ENCODE data around the gene GIMAP8.

Gene GIMAP8

DNA sequence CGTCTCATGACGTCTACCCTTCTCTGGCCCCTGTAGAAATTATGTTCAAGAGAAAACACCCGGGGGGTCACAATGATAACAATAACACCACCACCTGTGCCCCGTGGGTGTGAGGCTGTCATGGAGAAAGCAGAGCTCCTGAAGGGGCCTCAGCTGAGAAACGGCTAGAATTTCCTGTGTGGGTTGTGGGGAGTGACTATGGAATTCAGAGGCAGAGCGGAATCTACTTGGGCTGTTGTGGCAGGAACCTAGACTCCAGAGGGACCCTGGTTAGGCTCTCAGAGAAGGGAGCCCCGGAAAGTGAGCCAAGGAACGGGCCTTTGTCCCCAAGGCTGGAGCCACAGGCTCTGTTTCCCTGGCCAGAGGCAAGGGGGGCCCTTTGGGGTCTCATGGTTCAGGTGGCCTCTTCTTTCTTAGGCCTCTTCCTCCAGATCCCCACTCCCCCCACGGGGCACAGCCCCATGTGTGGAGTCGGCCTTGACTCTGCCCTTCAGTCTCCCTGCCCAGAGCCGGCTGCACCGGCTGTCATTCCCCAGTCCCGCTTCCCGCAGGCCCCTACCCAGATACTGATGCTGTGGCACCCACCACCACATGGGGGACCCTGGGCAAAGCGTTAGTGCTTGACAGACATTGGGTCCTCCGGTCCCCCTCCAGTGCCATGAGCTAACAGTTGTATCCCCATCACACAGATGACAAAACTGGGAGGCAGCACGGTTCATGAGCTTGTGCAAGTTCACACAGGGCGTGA lies 6.5 kb upstream of the GIMAP8 start:
- TF ChIP-seq, protein P1, sequence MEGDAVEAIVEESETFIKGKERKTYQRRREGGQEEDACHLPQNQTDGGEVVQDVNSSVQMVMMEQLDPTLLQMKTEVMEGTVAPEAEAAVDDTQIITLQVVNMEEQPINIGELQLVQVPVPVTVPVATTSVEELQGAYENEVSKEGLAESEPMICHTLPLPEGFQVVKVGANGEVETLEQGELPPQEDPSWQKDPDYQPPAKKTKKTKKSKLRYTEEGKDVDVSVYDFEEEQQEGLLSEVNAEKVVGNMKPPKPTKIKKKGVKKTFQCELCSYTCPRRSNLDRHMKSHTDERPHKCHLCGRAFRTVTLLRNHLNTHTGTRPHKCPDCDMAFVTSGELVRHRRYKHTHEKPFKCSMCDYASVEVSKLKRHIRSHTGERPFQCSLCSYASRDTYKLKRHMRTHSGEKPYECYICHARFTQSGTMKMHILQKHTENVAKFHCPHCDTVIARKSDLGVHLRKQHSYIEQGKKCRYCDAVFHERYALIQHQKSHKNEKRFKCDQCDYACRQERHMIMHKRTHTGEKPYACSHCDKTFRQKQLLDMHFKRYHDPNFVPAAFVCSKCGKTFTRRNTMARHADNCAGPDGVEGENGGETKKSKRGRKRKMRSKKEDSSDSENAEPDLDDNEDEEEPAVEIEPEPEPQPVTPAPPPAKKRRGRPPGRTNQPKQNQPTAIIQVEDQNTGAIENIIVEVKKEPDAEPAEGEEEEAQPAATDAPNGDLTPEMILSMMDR (IDR thresholded peaks at IDR 0.05; ENCODE audit: low read depth, low read length): no peak
- no peak for TF ChIP-seq MYC (IDR thresholded peaks at IDR 0.05; ENCODE audit: low read depth, low read length)
- TF ChIP-seq, protein P2, sequence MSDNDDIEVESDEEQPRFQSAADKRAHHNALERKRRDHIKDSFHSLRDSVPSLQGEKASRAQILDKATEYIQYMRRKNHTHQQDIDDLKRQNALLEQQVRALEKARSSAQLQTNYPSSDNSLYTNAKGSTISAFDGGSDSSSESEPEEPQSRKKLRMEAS (IDR thresholded peaks at IDR 0.05; ENCODE audit: low read depth, low read length): no peak
- H3K4me3 ChIP-seq (ENCODE audit: low read depth, low read length): no peak overlapping the region
- no peak for DNase-seq (ENCODE audit: low read depth)

DNA sequence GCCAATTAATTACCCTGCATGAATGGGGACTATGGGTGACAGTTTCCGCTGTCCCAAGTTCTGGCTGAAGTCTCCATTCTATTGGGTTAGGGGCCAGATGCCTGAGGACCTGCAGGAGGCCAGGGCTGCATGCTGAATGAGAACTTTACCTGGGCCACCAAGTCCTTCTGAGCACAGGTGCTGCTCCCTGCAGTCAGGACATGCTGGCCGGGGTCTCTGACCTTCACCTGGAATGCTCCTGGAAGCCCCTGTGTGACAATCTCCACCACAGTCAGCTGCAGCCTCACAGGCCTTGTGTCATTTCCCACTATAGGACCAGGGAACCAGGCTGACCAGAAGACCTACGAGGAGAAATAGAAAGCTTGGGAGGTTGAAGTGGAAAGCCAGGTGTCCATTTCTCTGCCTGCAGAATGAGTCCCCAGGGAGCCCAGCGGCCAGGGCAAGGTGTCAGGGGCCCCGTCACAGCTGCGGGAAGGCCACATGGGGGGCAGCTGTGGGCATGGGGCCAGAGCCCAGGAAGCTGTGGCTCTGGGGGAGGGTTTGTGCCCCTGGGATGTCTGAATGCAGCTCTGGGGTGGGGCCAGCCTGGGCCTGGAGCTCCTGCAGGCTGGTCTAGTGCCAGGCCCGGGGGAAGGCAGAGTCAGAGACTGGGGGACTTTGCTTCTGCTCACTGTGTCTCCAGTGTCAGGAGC lies 5.6 kb upstream of the GIMAP8 start:
- TF ChIP-seq MYC (IDR thresholded peaks at IDR 0.05; ENCODE audit: low read depth, low read length) (no peak), POLR2A (IDR thresholded peaks at IDR 0.05; ENCODE audit: extremely low read depth, insufficient read length) (no peak)
- TF ChIP-seq, protein P1 (IDR thresholded peaks at IDR 0.05; ENCODE audit: low read depth, low read length): no peak
- TF ChIP-seq, protein P2 (IDR thresholded peaks at IDR 0.05; ENCODE audit: low read depth, low read length): no peak
- no peak overlapping the region for H3K4me3 ChIP-seq (ENCODE audit: low read depth, low read length)
- peak; percentile 75 for DNase-seq (ENCODE audit: low read depth)

DNA sequence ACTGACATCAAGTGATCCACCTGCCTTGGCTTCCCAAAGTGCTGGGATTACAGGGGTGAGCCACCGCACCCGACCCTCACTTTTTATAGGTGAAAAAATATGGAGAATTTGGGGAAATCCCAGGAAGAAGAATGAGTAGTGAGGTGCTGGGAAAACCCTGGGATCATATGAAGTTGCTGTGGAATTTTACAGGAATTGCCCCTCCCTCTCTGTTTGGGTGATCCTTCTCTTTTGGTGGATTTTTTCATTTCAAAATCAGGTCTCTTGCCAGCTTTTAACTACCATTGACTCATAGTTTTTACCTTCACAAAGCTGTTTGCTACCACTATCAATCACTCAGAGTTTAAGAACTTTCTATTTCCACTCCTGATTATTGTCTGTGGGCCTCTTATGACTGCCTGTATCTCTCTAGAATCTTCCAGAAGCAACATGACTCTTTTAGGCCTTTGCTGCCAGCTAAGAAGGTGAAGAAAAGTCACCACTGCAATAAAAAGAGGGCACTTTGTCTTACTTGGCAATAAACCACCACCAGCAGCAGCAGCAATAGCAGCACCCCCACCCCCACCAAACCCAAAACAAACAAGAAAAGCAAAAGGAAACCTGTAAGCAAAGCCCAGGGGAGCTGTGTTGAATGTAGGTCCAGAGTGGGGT lies 4.0 kb upstream of the GIMAP8 start:
- H3K4me3 ChIP-seq (ENCODE audit: low read depth, low read length): no peak overlapping the region
- DNase-seq (ENCODE audit: low read depth): peak; percentile 20
- TF ChIP-seq POLR2A (IDR thresholded peaks at IDR 0.05; ENCODE audit: extremely low read depth, insufficient read length): no peak
- TF ChIP-seq, protein P2 (IDR thresholded peaks at IDR 0.05; ENCODE audit: low read depth, low read length): no peak
- TF ChIP-seq, protein P1 (IDR thresholded peaks at IDR 0.05; ENCODE audit: low read depth, low read length): no peak
- TF ChIP-seq MYC (IDR thresholded peaks at IDR 0.05; ENCODE audit: low read depth, low read length): no peak

DNA sequence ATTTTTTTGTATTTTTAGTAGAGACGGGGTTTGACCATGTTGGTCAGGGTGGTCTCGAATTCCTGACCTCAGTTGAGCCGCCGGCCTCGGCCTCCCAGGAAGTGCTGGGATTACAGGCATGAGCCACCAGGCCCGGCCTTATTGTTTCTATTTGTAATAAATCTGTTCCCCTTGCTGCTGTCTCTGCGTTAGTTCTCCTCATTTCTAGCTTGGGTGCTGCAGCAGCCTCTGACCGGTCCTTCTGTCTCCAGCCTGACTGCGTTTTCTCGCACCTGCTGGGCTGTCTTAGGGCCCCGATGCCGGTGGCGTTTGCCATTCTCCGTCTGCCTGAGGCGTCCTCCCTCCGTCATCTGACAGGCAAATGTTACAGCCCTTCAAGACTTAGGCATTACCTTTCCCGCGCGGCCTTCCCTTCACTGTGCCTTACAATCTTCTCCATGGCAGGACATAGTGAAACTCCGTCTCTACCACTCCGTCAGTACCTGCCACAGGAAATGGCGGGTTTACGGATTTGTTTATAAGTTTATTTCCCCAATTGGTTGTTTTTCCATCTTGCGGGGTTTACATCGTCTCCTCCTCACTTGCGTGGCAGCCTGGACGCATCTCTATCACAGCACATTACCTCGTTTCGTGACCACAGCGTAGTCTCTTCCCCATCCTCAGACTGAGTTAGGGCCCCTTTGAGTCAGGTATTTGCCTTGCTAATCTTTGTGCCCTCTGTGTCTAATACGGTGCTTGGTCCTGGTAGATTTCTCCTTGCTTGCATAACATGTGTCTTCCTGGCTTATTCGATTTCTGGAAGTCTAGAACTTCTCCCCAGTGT lies 2.3 kb upstream of the GIMAP8 start:
- H3K4me3 ChIP-seq (ENCODE audit: low read depth, low read length): no peak overlapping the region
- no peak for DNase-seq (ENCODE audit: low read depth)
- TF ChIP-seq, protein P1 (IDR thresholded peaks at IDR 0.05; ENCODE audit: low read depth, low read length): no peak
- TF ChIP-seq POLR2A (IDR thresholded peaks at IDR 0.05; ENCODE audit: extremely low read depth, insufficient read length): no peak

DNA sequence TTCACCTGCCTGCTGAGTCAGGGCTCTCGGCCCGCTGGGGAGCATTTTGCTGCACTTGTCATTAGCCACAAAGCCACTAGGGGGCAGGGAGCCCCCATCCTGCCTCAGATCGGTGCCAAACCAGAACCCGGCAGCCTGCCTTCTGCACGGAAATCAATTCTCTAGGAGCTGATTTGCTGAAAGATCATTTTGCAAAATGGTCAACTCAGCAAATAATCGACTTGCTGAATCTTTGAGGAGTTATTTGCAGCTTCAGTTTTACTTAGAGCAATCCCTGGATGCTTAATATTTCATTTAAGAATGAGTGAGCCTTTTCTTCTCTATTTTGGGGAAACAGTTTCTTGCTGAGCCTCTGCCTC lies 1.7 kb upstream of the GIMAP8 start:
- no peak for TF ChIP-seq POLR2A (IDR thresholded peaks at IDR 0.05; ENCODE audit: extremely low read depth, insufficient read length)
- TF ChIP-seq, protein P2 (IDR thresholded peaks at IDR 0.05; ENCODE audit: low read depth, low read length): peak; percentile 36; the same call in 1 of the 2 replicates
- TF ChIP-seq, protein P1 (IDR thresholded peaks at IDR 0.05; ENCODE audit: low read depth, low read length): peak; percentile 95
- DNase-seq (ENCODE audit: low read depth): peak; percentile 84
- H3K4me3 ChIP-seq (ENCODE audit: low read depth, low read length): no peak overlapping the region

Measured in NB4 (cell line).